Superior temporal gyrus (tissue), 1 donor: ENCODE data around the gene SDK2.

Source experiments
- DNase-seq: peaks from one replicate; pipeline ENCODE4 v3.0.0-alpha.2; 2016; ENCODE audit errors: extremely low spot score

SDK2 gene

DNA sequence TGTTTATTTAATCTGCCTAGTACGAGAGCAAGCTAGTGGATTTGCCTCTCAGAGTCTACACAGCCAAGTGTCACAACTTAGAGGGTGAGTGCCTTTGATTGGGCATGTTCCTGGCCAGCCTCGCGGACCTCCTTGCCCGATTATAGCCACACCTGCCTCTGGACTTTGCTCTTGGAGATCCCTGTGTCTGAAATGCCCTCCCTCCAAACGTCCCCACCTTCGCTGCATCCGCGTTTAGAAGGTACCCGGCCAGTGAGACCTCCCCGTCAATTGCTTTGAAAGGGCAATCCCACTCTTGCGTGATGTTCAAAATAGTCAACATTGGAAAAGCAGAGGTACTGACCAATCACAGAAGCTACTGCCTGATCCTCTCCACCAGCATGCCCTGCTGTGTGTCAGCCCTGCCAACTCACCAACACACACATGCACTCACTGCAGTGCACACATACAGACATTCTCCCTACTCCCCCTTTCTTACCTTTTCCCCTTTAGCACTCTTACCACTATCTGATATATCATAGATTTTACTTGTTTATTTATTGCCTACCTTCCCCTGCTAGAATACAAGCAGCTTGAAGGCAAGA lies 6.5 kb upstream of the SDK2 start:
- DNase-seq: no peak

DNA sequence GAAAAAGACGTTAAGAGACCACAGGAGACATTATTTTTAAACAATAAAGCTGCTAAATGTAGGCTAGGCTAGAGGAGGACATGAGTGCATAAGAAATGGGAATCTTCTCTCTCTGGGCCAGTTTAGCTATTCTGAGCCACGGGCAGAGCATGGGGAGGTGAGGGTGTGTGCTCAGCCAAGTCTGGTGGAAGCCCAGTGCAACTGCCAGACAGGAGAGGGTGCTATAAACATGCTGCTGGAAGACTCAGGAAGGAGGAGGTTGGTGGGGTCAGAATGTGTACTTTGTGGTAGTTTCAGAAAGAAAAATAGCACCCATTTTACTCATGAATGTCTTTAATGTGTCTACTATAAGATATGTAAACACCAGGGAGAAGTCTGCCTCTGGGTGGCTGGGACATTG lies 5.9 kb upstream of the SDK2 start:
- DNase-seq: no peak

DNA sequence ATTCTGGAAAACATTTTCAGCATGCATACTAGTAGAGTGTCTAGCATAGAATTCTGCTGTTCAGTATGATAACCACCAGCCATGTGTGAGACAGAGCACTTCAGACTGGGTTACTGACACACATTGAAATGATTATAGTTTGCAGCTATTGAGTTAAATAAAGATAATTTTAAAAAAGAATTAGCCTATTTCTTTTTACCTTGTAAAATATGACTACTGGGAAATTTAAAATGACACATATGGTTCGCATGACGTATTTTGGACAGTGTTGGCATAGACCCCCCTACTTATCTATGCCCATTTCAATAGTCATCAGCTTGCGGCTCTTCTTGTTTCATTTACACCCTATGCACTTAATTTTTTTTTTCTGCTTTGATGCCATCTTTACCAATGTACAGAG lies 4.7 kb upstream of the SDK2 start:
- no peak for DNase-seq

DNA sequence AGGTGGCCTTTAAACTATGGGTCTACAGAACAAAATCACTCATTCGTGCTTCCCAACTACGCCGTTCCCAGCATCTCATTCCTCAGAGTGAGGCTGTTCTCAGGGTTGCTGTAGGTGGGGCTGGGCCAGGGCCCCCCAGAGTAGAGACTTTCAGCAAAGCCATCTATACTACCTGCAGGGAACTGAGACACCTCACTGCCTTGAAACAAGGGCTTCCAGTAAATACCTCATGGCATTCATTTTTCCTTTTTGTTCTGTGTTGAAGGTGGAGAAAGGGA lies 4.2 kb upstream of the SDK2 start:
- DNase-seq: no peak

- DNase-seq: no peak
Observed at GRCh38 chr17:73647772-73648542, 3.7 kb upstream of the SDK2 start.

- no peak for DNase-seq
Observed at GRCh38 chr17:73647301-73647695, 3.1 kb upstream of the SDK2 start.

DNA sequence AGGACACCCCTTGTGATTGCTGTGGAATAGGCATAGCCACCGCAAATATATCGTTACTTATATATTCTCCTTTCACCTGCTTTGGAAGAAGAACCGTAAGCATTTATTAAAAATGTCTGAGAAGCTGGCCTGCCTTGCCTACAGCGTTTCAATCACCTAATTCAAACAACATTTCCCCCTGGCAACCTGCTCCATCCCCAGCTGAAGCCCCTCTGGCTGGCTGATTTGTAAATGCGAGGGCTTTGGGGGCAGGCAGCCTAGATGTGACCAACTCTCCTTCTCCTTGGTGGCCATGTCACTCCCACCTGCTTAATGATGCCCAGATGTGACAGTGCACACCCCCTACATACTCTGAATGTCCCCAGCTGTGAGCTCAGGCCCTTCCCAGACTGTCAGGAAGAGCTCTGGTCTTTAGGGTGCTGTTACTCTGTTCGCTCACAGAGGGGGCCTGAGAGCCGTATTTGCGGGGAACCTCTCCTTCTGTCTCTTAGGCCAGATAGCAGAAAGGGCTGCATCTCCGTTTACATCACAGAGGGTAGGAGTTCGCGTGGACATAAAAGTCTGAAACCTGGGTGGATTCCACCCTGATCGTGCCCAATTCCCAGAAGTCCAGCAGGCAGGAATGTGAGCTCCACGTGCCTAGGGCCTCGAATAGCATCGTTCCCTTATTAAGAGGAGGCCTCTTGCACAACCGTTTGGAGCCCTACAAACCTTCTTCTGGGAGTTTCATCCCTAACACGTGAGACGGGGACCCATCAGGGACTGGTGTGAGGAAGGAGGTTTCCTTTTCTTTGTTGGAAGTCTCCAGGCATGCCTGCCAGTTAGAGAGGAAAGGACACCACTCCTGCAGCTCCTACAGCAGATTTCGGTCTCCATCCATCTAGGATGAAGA lies 2.4 kb upstream of the SDK2 start:
- peak; percentile 58 for DNase-seq

GRCh38 chr17:73645050-73645871 lies 1.0 kb upstream of the SDK2 start:
- peak; percentile 75 for DNase-seq

DNA sequence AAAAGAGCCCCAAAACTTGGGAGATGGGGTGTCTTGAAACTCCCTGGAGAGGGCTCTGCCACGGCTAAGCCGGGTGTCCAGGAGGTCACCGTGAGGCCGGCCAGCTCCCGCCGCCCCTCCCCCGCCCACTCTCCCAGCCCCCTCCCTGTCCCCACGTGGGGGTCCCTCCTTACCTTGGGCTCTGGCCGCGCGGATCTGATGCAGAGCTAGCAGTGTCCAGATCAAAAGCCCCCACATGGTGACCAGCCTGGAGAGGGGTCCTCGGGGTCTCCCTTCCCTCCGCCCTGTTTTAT lies 447 bp downstream of the SDK2 start:
- DNase-seq: no peak

- DNase-seq: no peak
Observed at GRCh38 chr17:73643001-73643851, 1.0 kb downstream of the SDK2 start.

DNA sequence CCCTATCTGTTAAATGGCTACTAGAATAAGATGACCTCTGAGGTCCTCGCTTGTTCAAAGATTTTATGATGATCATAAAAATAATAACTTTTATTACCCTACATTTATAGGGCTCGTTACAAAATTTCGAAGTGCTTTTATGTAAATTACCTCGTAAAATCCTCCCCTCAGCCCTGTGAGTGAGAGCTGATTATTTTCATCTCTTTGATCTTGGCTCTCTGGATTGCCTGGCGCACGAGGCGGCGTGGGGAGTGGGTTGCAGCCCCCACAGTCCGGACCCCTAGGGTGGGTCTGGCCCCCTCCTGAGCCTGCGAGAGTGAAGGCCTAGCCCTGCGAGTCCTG lies 1.6 kb downstream of the SDK2 start:
- no peak for DNase-seq

- no peak for DNase-seq
Observed at GRCh38 chr17:73641826-73642600, 2.2 kb downstream of the SDK2 start.

DNA sequence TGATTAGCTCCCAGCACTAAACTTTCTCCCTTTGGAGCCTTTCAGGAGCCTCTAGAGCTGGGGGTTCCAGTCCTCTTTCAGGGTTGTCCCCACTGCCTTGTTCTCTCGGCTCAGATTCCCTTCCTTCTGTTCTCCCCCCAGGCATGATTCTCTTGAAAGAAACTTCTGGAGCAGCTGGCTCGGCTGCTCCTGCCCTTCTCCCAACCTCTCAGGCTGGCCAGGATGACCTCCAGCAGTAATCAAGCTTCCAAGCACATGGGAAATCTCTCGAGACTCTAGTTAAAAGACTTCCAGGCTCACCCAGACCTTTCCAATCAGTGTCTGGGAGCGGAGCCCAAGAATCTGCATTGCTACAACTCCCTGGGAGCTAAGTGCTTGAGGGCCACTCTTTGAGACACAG lies 3.6 kb downstream of the SDK2 start:
- DNase-seq: no peak

- DNase-seq: no peak
Observed at GRCh38 chr17:73639932-73640331, 4.3 kb downstream of the SDK2 start.

DNA sequence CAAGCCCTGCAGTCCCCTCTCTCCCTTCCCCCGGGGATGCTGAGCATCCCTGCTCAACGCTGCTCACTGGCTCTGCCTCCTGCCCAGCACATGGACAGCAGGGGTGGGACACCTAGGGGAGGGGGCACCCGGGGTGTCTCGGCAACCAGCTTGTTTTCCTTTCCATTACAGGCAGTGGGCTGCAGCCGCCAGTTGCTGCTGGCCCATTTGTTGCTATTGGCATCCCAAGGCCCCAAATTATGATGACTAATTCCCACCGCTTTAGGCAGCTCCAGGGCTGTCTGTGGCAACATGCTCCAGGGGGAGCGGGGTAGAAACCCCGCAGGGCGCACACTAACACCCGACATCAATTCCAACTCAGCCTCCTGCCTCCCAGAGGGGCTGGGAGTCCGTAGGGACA lies 4.9 kb downstream of the SDK2 start:
- no peak for DNase-seq

GRCh38 chr17:73638556-73638955 lies 5.7 kb downstream of the SDK2 start:
- DNase-seq: no peak

DNA sequence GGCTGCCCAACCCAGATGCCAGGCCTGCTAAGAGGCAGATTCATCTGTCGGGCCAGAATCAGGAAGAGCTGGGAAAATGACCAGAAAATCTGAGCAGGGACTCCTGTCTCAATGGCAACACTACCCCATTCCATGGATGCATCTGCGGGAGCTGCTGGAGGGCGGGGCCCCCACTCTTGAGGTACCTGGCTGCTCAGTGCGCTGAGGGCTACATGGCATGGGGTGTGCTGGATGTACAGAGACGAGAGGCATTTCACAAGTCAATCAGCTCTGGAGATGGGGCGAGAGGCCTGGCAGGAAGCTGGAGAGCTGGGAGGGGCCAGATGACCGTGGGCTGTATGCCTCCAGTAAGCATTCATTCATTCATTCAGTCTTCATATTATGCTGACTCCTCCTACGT lies 6.4 kb downstream of the SDK2 start:
- no peak for DNase-seq

GRCh38 chr17:73635101-73635817 lies 9.0 kb downstream of the SDK2 start:
- DNase-seq: no peak

GRCh38 chr17:73634629-73635028 lies 9.6 kb downstream of the SDK2 start:
- no peak for DNase-seq

- DNase-seq: no peak
Observed at GRCh38 chr17:73633736-73634135, 10.5 kb downstream of the SDK2 start.
